Stomach (tissue), 9 donors: ENCODE results near the gene CFAP299. TPM values are rescaled to one million over a fixed set of nuclear protein-coding genes. Genes with fewer than 3 reads are reported as not detected.
A peak's percentile ranks its signal among the peaks of the same experiment; 100 is the strongest.

Experiments used
- DNase-seq, 2 donors: peaks; one replicate each; pipeline versions ENCODE4 v3.0.0 to v3.0.0-alpha.2; 2013 to 2019
- H3K27ac ChIP-seq, 5 donors: fragments of 200-600 bp in 4 of 5; sonication (generic) in 4 of 5; one replicate each; pipeline ENCODE4 v1.5.1; 2013 to 2019; ENCODE audit warnings: mild to moderate bottlenecking in 1 of 5, moderate library complexity in 1 of 5
- H3K27me3 ChIP-seq, 3 donors: fragments of 200-600 bp; sonication (generic); one replicate each; pipeline ENCODE4 v1.5.1; 2017 to 2019; ENCODE audit warnings: mixed run types in 1 of 3
- H3K36me3 ChIP-seq, 4 donors: fragments of 200-600 bp; sonication (generic); 1 replicate in 3 of 4; 2 replicates in 1 of 4; pipeline ENCODE4 v1.5.1; 2016 to 2019
- H3K4me1 ChIP-seq, 4 donors: fragments of 200-600 bp; sonication (generic); one replicate each; pipeline ENCODE4 v1.5.1; 2016 to 2019
- H3K4me3 ChIP-seq, 4 donors: fragments of 200-600 bp; sonication (generic) in 3 of 4; one replicate each; pipeline ENCODE4 v1.5.1; 2016 to 2019; ENCODE audit warnings: mild to moderate bottlenecking in 1 of 4
- H3K9me3 ChIP-seq, 4 donors: fragments of 200-600 bp; sonication (generic); one replicate each; pipeline ENCODE4 v1.5.1; 2016 to 2019
- CTCF ChIP-seq, 7 experiments: fragments of 450-650 bp in 4 of 7; fragments of 200-600 bp in 3 of 7; sonication (generic) in 3 of 7; IDR thresholded peaks; one replicate each; pipeline ENCODE4 v1.5.1; 2016 to 2019; ENCODE audit warnings: antibody characterized with exemption in 7 of 7, control low read depth in 2 of 7, mild to moderate bottlenecking in 1 of 7
- EP300 ChIP-seq: sonication (generic); formaldehyde crosslinking; IDR thresholded peaks from one replicate; pipeline ENCODE4 v1.6.1; 2017; ENCODE audit warnings: antibody characterized with exemption
- POLR2A ChIP-seq, 4 donors: fragments of 450-650 bp; IDR thresholded peaks; one replicate each; pipeline ENCODE4 v1.6.1; 2016; ENCODE audit warnings: antibody characterized with exemption in 4 of 4, control low read depth in 2 of 4, mild to moderate bottlenecking in 1 of 4, moderate library complexity in 1 of 4
- POLR2AphosphoS5 ChIP-seq, 3 donors: sonication (generic); formaldehyde crosslinking; IDR thresholded peaks; one replicate each; pipeline ENCODE4 v1.6.1; 2016; ENCODE audit warnings: antibody characterized with exemption in 3 of 3
- WGBS, 5 donors: extraction: QIAGEN DNeasy Blood & Tissue Kit in 3 of 5; methylation state at CpG; one replicate each; pipeline versions ENCODE4 v1.1.5 to v1.1.7; 2013 to 2018; 5-methylcytosine and 5-hydroxymethylcytosine counted together
- intact Hi-C: fragments of 100-400 bp; cut with DNase I; formaldehyde crosslinking; loops from one replicate; pipeline ENCODE4 v1.15.1; 2023; ENCODE audit warnings: low total_unique reads
- polyA plus RNA-seq, 3 donors: library from polyadenylated mRNA; stranded (reverse); fragments of 200-250 nt; gene quantifications; one replicate each; pipeline ENCODE4 v1.2.3, GENCODE V29; 2013
- total RNA-seq, 5 donors: library from RNA; depleted of rRNA; stranded (reverse); fragments of >200 nt; gene quantifications; one replicate each; pipeline versions ENCODE4 v1.1.0 to v1.2.3, GENCODE V29; 2014 to 2016
- donor health status: healthy with polysubstance abuse.
- donor health status: Bipolar disorder and iron deficiency.
- donor health status: healthy.

Gene CFAP299
- total and polyA plus RNA-seq, 8 donors: 0.73 TPM; not detected in 7

- Histone ChIP-seq H3K27ac (no peak overlapping the region), H3K36me3 (no peaks in the 10 kb centered on the region), H3K4me1 (no peaks in the 10 kb centered on the region), H3K27me3 (no peaks in the 10 kb centered on the region), H3K4me3 (no peak overlapping the region), H3K9me3 (no peaks in the 10 kb centered on the region)
- intact Hi-C loops: no loop called here
- TF ChIP-seq POLR2A (IDR thresholded peaks at IDR 0.05) (no peak), EP300 (no peak), CTCF (IDR thresholded peaks at IDR 0.05) (no peak)
- no peak for DNase-seq
Observed at GRCh38 chr4:80918004-80918403, 582.5 kb downstream of the CFAP299 start.

GRCh38 chr4:80921441-80921840, 585.9 kb downstream of the CFAP299 start:
- Histone ChIP-seq H3K9me3 (no peaks in the 10 kb centered on the region), H3K27ac (no peak overlapping the region), H3K4me1 (no peaks in the 10 kb centered on the region), H3K4me3 (no peak overlapping the region), H3K27me3 (no peaks in the 10 kb centered on the region), H3K36me3 (no peaks in the 10 kb centered on the region)
- DNase-seq: no peak
- no peak for TF ChIP-seq EP300
- no peak for TF ChIP-seq POLR2A (IDR thresholded peaks at IDR 0.05)
- TF ChIP-seq POLR2AphosphoS5 (IDR thresholded peaks at IDR 0.05): no peak
- TF ChIP-seq CTCF (IDR thresholded peaks at IDR 0.05): no peak
- intact Hi-C loops: no loop called here
- 55 to 71% (median 66%) methylated on average over 2 of the region's 2 CpGs for WGBS, 5 donors

GRCh38 chr4:80922941-80923340, 587.4 kb downstream of the CFAP299 start:
- Histone ChIP-seq H3K36me3 (no peaks in the 10 kb centered on the region), H3K27me3 (no peaks in the 10 kb centered on the region), H3K4me1 (no peaks in the 10 kb centered on the region), H3K27ac (no peak overlapping the region), H3K4me3 (no peak overlapping the region), H3K9me3 (no peaks in the 10 kb centered on the region)
- 25 to 57% (median 48%) methylated on average over 2 of the region's 2 CpGs for WGBS, 5 donors
- DNase-seq: peak in 1 of 2 donors; percentile 20
- intact Hi-C loops: no loop called here
- TF ChIP-seq CTCF (IDR thresholded peaks at IDR 0.05) (no peak), POLR2AphosphoS5 (IDR thresholded peaks at IDR 0.05) (no peak), POLR2A (IDR thresholded peaks at IDR 0.05) (no peak), EP300 (no peak)

GRCh38 chr4:80925293-80925692, 589.8 kb downstream of the CFAP299 start:
- DNase-seq: no peak
- no peak overlapping the region for H3K27ac ChIP-seq
- TF ChIP-seq POLR2A (IDR thresholded peaks at IDR 0.05): no peak
- no peak for TF ChIP-seq POLR2AphosphoS5 (IDR thresholded peaks at IDR 0.05)
- no peak for TF ChIP-seq EP300
- TF ChIP-seq CTCF (IDR thresholded peaks at IDR 0.05): no peak
- H3K4me3 ChIP-seq: no peak overlapping the region
- H3K4me1 ChIP-seq: no peaks in the 10 kb centered on the region
- H3K9me3 ChIP-seq: no peaks in the 10 kb centered on the region
- WGBS, 5 donors: 82 to 100% (median 99%) methylated on average over 1 of the region's 1 CpG
- H3K27me3 ChIP-seq: no peaks in the 10 kb centered on the region
- intact Hi-C loops: no loop called here
- no peaks in the 10 kb centered on the region for H3K36me3 ChIP-seq
